Tibial artery (tissue), 4 donors: ENCODE measurements around the gene LRCH2.

ENCODE experiments used
- DNase-seq, 2 donors: peaks; one replicate each; pipeline ENCODE4 v3.0.0-alpha.2; 2019
- H3K27ac ChIP-seq, 2 donors: fragments of 200-600 bp; sonication (generic) in 1 of 2; 1 replicate in 1 of 2; 2 replicates in 1 of 2; pipeline ENCODE4 v1.5.1; 2018 to 2019; ENCODE audit warnings: mild to moderate bottlenecking in 1 of 2
- H3K27me3 ChIP-seq, 2 donors: fragments of 200-600 bp; sonication (generic) in 1 of 2; one replicate each; pipeline versions ENCODE4 v1.5.1 to v1.6.0; 2016 to 2019
- H3K36me3 ChIP-seq, 3 donors: fragments of 200-600 bp; sonication (generic) in 2 of 3; one replicate each; pipeline ENCODE4 v1.5.1; 2016 to 2019; ENCODE audit warnings: mild to moderate bottlenecking in 2 of 3
- H3K4me1 ChIP-seq, 4 donors: fragments of 200-600 bp; sonication (generic) in 2 of 4; 1 replicate in 3 of 4; 2 replicates in 1 of 4; pipeline ENCODE4 v1.5.1; 2016 to 2019
- H3K4me3 ChIP-seq, 2 donors: fragments of 200-600 bp; sonication (generic) in 1 of 2; 1 replicate in 1 of 2; 2 replicates in 1 of 2; pipeline ENCODE4 v1.5.1; 2018 to 2019; ENCODE audit warnings: mild to moderate bottlenecking in 2 of 2
- H3K9me3 ChIP-seq, 3 donors: fragments of 200-600 bp; sonication (generic) in 1 of 3; one replicate each; pipeline ENCODE4 v1.5.1; 2016 to 2019
- intact Hi-C: fragments of 100-400 bp; cut with DNase I; formaldehyde crosslinking; loops from one replicate; pipeline ENCODE4 v1.15.0; 2023; ENCODE audit warnings: low total_unique reads
- TF ChIP-seq, protein P1 (sequence below), 2 experiments: fragments of 200-600 bp in 1 of 2; fragments of 450-650 bp in 1 of 2; IDR thresholded peaks; one replicate each; pipeline ENCODE4 v1.5.1; 2017 to 2019; ENCODE audit warnings: antibody characterized with exemption in 2 of 2, mild to moderate bottlenecking in 1 of 2, moderate library complexity in 1 of 2

The LRCH2 gene

DNA sequence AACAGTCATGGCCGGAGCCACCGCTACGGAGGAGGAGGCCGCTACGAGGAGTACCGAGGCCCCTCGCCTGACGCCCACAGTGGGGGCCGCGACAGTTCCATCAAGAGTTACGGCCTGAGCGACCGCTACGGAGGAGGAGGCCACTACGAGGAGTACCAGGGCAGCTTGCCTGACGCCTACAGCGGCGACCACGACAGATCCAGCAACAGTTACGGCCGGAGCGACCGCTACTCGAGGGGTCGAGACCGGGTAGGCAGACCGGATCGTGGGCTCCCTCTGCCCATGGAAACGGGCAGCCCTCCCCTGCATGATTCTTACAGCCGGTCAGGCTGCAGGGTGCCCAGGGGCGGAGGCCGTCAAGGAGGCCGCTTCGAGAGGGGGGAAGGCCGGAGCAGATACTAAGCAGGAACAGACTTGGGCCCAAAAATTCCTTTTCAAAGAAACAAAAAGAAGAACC, 41.6 kb downstream of the LRCH2 start:
- no peaks in the 10 kb centered on the region for H3K36me3 ChIP-seq
- H3K27ac ChIP-seq, result no peak overlapping the region
- no peak overlapping the region for H3K4me3 ChIP-seq
- H3K9me3 ChIP-seq, result no peaks in the 10 kb centered on the region
- TF ChIP-seq, protein P1, sequence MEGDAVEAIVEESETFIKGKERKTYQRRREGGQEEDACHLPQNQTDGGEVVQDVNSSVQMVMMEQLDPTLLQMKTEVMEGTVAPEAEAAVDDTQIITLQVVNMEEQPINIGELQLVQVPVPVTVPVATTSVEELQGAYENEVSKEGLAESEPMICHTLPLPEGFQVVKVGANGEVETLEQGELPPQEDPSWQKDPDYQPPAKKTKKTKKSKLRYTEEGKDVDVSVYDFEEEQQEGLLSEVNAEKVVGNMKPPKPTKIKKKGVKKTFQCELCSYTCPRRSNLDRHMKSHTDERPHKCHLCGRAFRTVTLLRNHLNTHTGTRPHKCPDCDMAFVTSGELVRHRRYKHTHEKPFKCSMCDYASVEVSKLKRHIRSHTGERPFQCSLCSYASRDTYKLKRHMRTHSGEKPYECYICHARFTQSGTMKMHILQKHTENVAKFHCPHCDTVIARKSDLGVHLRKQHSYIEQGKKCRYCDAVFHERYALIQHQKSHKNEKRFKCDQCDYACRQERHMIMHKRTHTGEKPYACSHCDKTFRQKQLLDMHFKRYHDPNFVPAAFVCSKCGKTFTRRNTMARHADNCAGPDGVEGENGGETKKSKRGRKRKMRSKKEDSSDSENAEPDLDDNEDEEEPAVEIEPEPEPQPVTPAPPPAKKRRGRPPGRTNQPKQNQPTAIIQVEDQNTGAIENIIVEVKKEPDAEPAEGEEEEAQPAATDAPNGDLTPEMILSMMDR (IDR thresholded peaks at IDR 0.05), result no peak
- intact Hi-C loops, result no loop called here
- DNase-seq, result no peak
- H3K4me1 ChIP-seq, result no peaks in the 10 kb centered on the region
- no peaks in the 10 kb centered on the region for H3K27me3 ChIP-seq

DNA sequence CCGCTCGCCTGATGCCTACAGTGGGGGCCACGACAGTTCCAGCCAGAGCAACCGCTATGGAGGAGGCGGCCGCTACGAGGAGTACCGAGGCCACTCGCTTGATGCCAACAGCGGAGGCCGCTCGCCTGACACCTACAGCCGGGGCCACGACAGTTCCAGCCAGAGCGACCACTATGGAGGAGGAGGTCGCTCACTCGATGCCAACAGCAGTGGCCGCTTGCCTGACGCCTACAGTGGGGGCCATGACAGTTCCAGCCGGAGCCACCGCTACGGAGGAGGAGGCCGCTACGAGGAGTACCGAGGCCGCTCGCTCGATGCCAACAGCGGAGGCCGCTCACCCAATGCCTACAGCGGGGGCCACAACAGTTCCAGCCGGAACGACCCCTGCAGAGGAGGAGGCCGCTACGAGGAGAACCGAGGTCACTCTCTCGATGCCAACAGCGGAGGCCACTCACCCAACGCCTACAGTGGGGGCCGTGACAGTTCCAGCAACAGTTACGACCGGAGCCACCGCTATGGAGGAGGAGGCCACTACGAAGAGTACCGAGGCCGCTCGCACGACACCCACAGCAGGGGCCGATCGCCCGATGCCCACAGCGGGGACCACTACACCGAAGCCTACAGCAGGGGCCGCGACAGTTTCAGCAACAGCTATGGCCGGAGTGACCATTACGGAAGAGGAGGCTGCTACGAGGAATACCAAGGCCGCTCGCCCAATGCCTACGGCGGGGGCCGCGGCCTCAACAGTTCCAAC, 42.2 kb downstream of the LRCH2 start:
- intact Hi-C loops, result no loop called here
- TF ChIP-seq, protein P1 (IDR thresholded peaks at IDR 0.05), result no peak
- H3K27me3 ChIP-seq, result no peaks in the 10 kb centered on the region
- no peaks in the 10 kb centered on the region for H3K9me3 ChIP-seq
- H3K4me1 ChIP-seq, result no peaks in the 10 kb centered on the region
- H3K4me3 ChIP-seq, result no peak overlapping the region
- no peak for DNase-seq
- H3K27ac ChIP-seq, result no peak overlapping the region
- no peaks in the 10 kb centered on the region for H3K36me3 ChIP-seq

DNA sequence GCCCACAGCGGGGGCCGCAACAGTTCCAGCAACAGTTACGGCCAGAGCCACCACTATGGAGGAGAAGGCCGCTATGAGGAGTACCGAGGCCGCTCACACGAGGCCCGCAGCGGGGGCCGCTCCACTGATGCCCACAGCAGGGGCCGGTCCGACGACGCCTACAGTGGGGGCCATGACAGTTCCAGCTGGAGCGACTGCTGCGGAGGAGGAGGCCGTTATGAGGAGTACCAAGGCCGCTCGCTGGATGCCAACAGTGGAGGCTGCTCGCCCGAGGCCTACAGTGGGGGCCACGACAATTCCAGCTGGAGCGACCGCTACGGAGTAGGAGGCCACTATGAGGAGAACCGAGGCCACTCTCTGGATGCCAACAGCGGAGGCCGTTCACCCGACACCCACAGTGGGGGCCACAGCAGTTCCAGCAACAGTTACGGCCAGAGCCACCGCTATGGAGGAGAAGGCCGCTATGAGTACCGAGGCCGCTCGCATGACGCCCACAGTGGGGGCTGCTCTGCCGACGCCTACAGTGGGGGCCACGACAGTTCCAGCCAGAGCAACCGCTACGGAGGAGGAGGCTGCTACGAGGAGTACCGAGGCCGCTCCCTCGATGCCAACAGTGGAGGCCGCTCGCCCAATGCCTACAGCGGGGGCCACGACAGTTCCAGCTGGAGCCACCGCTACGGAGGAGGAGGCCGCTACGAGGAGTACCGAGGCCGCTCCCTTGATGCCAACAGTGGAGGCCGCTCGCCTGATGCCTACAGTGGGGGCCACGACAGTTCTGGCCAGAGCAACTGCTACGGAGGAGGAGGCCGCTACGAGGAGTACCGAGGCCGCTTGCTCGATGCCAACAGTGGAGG, 43.0 kb downstream of the LRCH2 start:
- Histone ChIP-seq H3K9me3 (no peaks in the 10 kb centered on the region), H3K4me3 (no peak overlapping the region), H3K27ac (no peak overlapping the region), H3K27me3 (no peaks in the 10 kb centered on the region), H3K4me1 (no peaks in the 10 kb centered on the region), H3K36me3 (no peaks in the 10 kb centered on the region)
- DNase-seq, result no peak
- TF ChIP-seq, protein P1 (IDR thresholded peaks at IDR 0.05), result no peak
- intact Hi-C loops, result no loop called here

DNA sequence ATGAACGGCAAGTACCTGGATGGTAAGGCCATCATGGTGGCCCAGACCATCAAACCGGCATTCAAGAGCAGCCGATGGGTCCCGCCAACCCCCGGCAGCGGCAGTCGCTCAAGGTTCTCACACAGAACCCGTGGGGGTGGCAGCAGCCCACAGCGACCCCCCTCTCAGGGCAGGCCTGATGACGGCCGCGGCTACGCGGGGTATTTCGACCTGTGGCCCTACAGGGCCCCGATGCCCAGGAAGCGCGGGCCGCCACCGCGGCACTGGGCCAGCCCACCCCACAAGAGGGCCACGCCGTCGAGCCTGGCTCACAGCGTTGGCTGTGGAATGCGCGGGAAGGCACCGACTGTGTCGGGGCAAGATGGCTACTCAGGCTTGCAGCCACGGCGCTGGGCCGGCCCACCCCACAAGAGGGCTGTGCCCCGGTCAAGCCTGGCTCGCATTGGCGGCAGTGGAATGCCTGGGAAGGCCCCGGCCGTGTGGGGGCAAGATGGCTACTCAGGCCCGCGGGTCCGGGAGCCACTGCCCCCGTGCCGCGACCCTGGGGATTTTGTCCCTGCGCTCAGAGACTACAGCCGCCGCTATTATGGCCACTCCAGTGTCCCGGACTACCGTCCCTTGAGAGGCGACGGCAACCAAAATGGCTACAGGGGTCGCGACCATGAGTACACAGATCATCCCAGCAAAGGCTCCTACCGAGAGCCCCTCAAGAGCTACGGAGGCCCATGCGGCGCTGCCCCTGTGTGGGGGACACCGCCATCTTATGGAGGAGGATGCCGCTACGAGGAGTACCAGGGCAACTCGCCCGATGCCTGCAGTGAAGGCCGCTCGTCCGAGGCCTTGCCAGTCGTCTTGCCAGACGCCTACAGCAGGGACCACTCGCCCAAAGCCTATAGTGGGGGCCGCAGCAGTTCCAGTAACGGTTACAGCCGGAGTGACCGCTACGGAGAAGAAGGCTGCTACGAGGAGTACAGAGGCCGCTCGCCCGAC, 44.0 kb downstream of the LRCH2 start:
- no peak for DNase-seq
- Histone ChIP-seq H3K9me3 (no peaks in the 10 kb centered on the region), H3K27me3 (no peaks in the 10 kb centered on the region), H3K4me1 (no peaks in the 10 kb centered on the region), H3K4me3 (no peak overlapping the region), H3K36me3 (no peaks in the 10 kb centered on the region), H3K27ac (no peak overlapping the region)
- intact Hi-C loops, result no loop called here
- TF ChIP-seq, protein P1 (IDR thresholded peaks at IDR 0.05), result no peak

DNA sequence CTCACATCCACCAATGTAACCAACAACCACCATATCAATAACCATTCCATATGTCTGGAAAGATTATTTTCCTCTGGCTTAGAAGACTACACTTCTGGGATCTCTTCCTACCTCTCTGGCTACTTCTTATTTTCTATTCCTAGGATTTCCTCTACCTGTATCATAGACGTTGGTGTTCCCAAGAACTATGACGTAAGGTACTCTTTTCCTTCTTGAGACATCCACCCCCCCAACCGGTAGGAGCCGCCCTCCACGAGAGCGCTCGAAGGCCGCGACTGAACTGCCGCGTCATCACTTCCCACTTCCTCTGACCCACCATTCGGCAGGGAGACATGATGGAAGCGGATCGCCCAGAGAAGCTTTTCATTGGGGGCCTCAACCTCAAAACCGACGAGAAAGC, 44.8 kb downstream of the LRCH2 start, which contains the start of gene RBMXL3:
TSS of gene RBMXL3 (plus strand) at position 301 of the 400 bp plus-strand sequence. CDS start at position 333, 32 bp downstream.
- Histone ChIP-seq H3K4me1 (no peaks in the 10 kb centered on the region), H3K9me3 (no peaks in the 10 kb centered on the region), H3K36me3 (no peaks in the 10 kb centered on the region), H3K27me3 (no peaks in the 10 kb centered on the region), H3K27ac (no peak within 1 kb of the TSS), H3K4me3 (no peak within 1 kb of the TSS)
- DNase-seq, result no peak
- intact Hi-C loops, result no loop called here
- TF ChIP-seq, protein P1 (IDR thresholded peaks at IDR 0.05), result no peak
